Neural cell (in vitro differentiated cells): ENCODE data around the gene AEBP1. TPM values are rescaled to one million over a fixed set of nuclear protein-coding genes. Genes with fewer than 3 reads are reported as not detected.

Experiments used
- H2AFZ ChIP-seq: fragments of 200-600, 300-800 bp; sonication (generic), shearing (Covaris generic); 2 replicates; pipeline ENCODE4 v1.6.0; 2014; ENCODE audit warnings: low read depth, mild to moderate bottlenecking, antibody characterized with exemption, low read length, moderate library complexity
- H3F3A ChIP-seq: fragments of 200-600 bp; shearing (Covaris generic); 2 replicates; pipeline ENCODE4 v1.6.1; 2016; ENCODE audit warnings: mild to moderate bottlenecking, moderate library complexity, mixed read lengths, antibody characterized with exemption, low read length; ENCODE audit not compliant: insufficient read depth, poor library complexity, severe bottlenecking
- H3K27ac ChIP-seq: fragments of 200-600, 300-800 bp; sonication (generic), shearing (Covaris generic); 2 replicates; pipeline ENCODE4 v1.5.1; 2014; ENCODE audit warnings: mild to moderate bottlenecking, low read length, moderate library complexity
- H3K27me3 ChIP-seq: fragments of 300-800, 200-600 bp; sonication (generic), shearing (Covaris generic); 2 replicates; pipeline ENCODE4 v1.6.0; 2014; ENCODE audit warnings: mild to moderate bottlenecking, low read depth, low read length, moderate library complexity; ENCODE audit not compliant: insufficient read depth
- H3K36me3 ChIP-seq: fragments of 300-800, 200-600 bp; sonication (generic), shearing (Covaris generic); 2 replicates; pipeline ENCODE4 v1.5.1; 2014; ENCODE audit warnings: mild to moderate bottlenecking, antibody characterized with exemption, low read length, moderate library complexity; ENCODE audit not compliant: insufficient read depth
- H3K4me2 ChIP-seq: fragments of 300-800, 200-600 bp; sonication (generic), shearing (Covaris generic); 2 replicates; pipeline ENCODE4 v1.6.0; 2014; ENCODE audit warnings: mild to moderate bottlenecking, low read length
- H3K4me3 ChIP-seq: fragments of 300-800, 200-600 bp; sonication (generic), shearing (Covaris generic); 2 replicates; pipeline ENCODE4 v1.5.1; 2014; ENCODE audit warnings: mild to moderate bottlenecking, low read length, moderate library complexity
- H3K79me2 ChIP-seq: fragments of 200-600 bp; shearing (Covaris generic); replicated peaks from 2 replicates; pipeline ENCODE4 v1.6.0; 2014; ENCODE audit warnings: mild to moderate bottlenecking, low read length, moderate library complexity; ENCODE audit not compliant: insufficient read depth
- H3K9ac ChIP-seq: fragments of 300-800, 200-600 bp; sonication (generic), shearing (Covaris generic); 2 replicates; pipeline ENCODE4 v1.6.1; 2016; ENCODE audit warnings: mild to moderate bottlenecking, low read length, mixed read lengths
- H3K9me2 ChIP-seq: fragments of 200-600 bp; shearing (Covaris generic); 2 replicates; pipeline ENCODE4 v1.6.1; 2016; ENCODE audit warnings: mild to moderate bottlenecking, low read length, mixed read lengths; ENCODE audit not compliant: insufficient read depth
- H3K9me3 ChIP-seq: fragments of 200-600, 300-800 bp; sonication (generic), shearing (Covaris generic); 2 replicates; pipeline ENCODE4 v1.6.1; 2016; ENCODE audit warnings: mild to moderate bottlenecking, mixed run types, low read length, moderate library complexity, mixed read lengths
- H4K20me1 ChIP-seq: fragments of 200-600 bp; shearing (Covaris generic); 2 replicates; pipeline ENCODE4 v1.6.1; 2016; ENCODE audit warnings: mild to moderate bottlenecking, mixed run types; ENCODE audit not compliant: insufficient read depth
- EP300 ChIP-seq: fragments of 450-650 bp; conservative IDR thresholded peaks from 2 replicates; pipeline ENCODE4 v1.6.1; 2014; ENCODE audit warnings: antibody characterized with exemption, mild to moderate bottlenecking, moderate library complexity; ENCODE audit not compliant: poor library complexity, severe bottlenecking
- EZH2 ChIP-seq: fragments of 200-600, 300-800 bp; shearing (Covaris generic), sonication (generic); IDR thresholded peaks from 2 replicates; pipeline ENCODE4 v1.6.1; 2014; ENCODE audit warnings: antibody characterized with exemption, low read length, borderline replicate concordance, mild to moderate bottlenecking; ENCODE audit not compliant: insufficient read depth, poor library complexity, severe bottlenecking
- MXI1 ChIP-seq: fragments of 450-650 bp; conservative IDR thresholded peaks from 2 replicates; pipeline ENCODE4 v1.6.1; 2014; ENCODE audit warnings: antibody characterized with exemption, mild to moderate bottlenecking; ENCODE audit not compliant: poor library complexity, severe bottlenecking
- POLR2AphosphoS5 ChIP-seq: IDR thresholded peaks from 2 replicates; pipeline ENCODE4 v1.6.1; 2012
- RAD21 ChIP-seq: fragments of 450-650 bp; conservative IDR thresholded peaks from 2 replicates; pipeline ENCODE4 v1.6.1; 2014; ENCODE audit warnings: antibody characterized with exemption, mild to moderate bottlenecking, moderate library complexity
- SMC3 ChIP-seq: fragments of 450-650 bp; conservative IDR thresholded peaks from 2 replicates; pipeline ENCODE4 v1.6.1; 2014; ENCODE audit warnings: antibody characterized with exemption, mild to moderate bottlenecking, moderate library complexity; ENCODE audit not compliant: poor library complexity
- TAF1 ChIP-seq: IDR thresholded peaks from 2 replicates; pipeline ENCODE4 v1.6.1; 2012; ENCODE audit warnings: low read depth
- polyA plus RNA-seq: library from polyadenylated mRNA; depleted of rRNA; stranded (reverse); fragments of >200 nt; gene quantifications from 2 replicates; pipeline ENCODE4 v1.2.3, GENCODE V29; 2014
- TF ChIP-seq, protein P1 (sequence below): fragments of 450-650 bp; IDR thresholded peaks from 2 replicates; pipeline ENCODE4 v1.5.1; 2014; ENCODE audit warnings: antibody characterized with exemption, mild to moderate bottlenecking, moderate library complexity; ENCODE audit not compliant: poor library complexity, severe bottlenecking
- TF ChIP-seq, protein P2 (sequence below): IDR thresholded peaks from 2 replicates; pipeline ENCODE4 v1.6.1; 2012; ENCODE audit warnings: borderline replicate concordance

AEBP1 gene
- polyA plus RNA-seq, 1 donor from 2014 or later: 0.30 TPM

DNA sequence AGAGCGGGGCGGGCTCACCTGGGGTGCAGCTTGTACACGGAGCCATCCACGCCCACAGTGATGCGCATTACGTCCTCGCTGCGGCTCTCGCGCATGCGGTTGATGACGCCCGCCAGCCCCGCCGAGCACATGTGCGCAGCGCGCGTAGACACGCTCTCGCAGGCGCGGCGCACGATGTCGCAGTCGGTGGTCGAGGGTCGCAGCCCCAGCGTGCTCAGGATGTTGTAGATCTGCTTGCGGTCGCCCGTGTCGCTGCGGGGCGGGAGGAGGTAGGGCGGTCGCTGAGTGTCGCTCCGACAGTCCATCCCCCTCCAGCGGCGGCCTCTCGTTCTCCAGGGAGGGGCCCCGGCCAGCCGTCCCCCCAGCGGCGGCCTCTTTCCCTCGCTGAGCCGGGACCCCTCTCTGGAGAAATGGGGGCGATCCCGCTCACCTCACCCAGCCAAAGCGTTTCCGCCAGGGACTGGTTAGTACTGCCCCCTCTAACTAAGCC is 41.4 kb downstream of the AEBP1 start:
- Histone ChIP-seq H3K27ac (no peak overlapping the region), H2AFZ (no peak overlapping the region), H3K79me2 (no peaks in the 10 kb centered on the region), H3K36me3 (no peaks in the 10 kb centered on the region), H3K27me3 (peaks cover 7% of the 10 kb centered on the region), H4K20me1 (no peaks in the 10 kb centered on the region), H3K9me3 (no peaks in the 10 kb centered on the region), H3K9ac (no peak overlapping the region), H3K9me2 (no peaks in the 10 kb centered on the region), H3K4me2 (no peak overlapping the region), H3K4me3 (peak overlapping the region; percentile 31), H3F3A (no peaks in the 10 kb centered on the region)
- TF ChIP-seq EZH2 (no peak), RAD21 (no peak), MXI1 (no peak), EP300 (no peak), SMC3 (no peak), POLR2AphosphoS5 (no peak), TAF1 (no peak)
- TF ChIP-seq, protein P1, sequence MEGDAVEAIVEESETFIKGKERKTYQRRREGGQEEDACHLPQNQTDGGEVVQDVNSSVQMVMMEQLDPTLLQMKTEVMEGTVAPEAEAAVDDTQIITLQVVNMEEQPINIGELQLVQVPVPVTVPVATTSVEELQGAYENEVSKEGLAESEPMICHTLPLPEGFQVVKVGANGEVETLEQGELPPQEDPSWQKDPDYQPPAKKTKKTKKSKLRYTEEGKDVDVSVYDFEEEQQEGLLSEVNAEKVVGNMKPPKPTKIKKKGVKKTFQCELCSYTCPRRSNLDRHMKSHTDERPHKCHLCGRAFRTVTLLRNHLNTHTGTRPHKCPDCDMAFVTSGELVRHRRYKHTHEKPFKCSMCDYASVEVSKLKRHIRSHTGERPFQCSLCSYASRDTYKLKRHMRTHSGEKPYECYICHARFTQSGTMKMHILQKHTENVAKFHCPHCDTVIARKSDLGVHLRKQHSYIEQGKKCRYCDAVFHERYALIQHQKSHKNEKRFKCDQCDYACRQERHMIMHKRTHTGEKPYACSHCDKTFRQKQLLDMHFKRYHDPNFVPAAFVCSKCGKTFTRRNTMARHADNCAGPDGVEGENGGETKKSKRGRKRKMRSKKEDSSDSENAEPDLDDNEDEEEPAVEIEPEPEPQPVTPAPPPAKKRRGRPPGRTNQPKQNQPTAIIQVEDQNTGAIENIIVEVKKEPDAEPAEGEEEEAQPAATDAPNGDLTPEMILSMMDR: no peak
- TF ChIP-seq, protein P2, sequence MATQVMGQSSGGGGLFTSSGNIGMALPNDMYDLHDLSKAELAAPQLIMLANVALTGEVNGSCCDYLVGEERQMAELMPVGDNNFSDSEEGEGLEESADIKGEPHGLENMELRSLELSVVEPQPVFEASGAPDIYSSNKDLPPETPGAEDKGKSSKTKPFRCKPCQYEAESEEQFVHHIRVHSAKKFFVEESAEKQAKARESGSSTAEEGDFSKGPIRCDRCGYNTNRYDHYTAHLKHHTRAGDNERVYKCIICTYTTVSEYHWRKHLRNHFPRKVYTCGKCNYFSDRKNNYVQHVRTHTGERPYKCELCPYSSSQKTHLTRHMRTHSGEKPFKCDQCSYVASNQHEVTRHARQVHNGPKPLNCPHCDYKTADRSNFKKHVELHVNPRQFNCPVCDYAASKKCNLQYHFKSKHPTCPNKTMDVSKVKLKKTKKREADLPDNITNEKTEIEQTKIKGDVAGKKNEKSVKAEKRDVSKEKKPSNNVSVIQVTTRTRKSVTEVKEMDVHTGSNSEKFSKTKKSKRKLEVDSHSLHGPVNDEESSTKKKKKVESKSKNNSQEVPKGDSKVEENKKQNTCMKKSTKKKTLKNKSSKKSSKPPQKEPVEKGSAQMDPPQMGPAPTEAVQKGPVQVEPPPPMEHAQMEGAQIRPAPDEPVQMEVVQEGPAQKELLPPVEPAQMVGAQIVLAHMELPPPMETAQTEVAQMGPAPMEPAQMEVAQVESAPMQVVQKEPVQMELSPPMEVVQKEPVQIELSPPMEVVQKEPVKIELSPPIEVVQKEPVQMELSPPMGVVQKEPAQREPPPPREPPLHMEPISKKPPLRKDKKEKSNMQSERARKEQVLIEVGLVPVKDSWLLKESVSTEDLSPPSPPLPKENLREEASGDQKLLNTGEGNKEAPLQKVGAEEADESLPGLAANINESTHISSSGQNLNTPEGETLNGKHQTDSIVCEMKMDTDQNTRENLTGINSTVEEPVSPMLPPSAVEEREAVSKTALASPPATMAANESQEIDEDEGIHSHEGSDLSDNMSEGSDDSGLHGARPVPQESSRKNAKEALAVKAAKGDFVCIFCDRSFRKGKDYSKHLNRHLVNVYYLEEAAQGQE: no peak

DNA sequence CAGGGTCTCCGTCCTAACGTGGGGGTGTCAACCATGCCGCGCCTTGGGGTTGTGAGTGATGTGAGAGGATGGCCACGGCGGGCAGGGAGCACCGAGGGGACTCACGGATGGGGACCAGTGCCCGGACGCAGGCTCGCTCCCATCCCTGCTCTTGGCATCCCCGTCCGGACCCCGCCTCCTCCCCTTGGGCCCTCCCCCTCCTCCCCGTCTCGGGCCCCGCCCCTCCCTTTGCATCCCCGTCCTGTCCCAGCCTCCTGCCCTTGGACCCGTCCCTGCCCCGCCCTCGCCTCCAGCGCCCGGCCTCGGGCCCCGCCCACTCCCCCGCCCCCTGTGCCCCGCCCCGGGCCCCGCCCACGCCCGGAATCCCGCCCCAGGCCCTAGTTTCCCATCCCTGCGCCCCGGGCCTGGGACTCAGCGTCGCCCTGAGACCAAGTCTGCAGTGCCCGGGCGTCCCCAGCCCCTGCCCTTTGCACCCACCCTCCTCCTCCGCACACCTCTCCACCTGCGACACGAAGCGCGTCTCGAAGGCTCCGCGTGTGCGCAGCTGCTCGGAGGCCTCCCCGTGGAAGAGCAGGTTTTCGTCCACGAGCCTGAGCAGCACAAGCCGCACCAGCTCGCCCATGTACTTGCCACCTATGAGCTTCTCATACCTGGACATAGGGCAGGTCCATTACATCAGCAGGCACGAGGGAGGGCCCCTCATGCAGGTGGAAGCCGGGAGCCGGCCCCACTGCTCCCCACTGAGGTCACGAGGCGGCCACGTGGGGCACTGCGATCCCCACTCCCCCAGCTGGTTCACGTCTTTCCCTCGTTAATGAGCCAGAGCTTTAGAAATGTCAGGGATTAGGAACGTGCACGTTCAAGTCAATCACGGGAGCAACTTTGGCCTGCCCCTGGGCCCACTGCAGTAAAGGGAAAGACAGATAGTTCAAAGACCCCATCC is 42.1 kb downstream of the AEBP1 start:
- Histone ChIP-seq H3K9me3 (no peaks in the 10 kb centered on the region), H3K9me2 (no peaks in the 10 kb centered on the region), H3K4me3 (peak overlapping the region; percentile 31), H3K36me3 (no peaks in the 10 kb centered on the region), H3K27ac (no peak overlapping the region), H2AFZ (no peak overlapping the region), H3F3A (no peaks in the 10 kb centered on the region), H3K79me2 (no peaks in the 10 kb centered on the region), H3K27me3 (peaks cover 7% of the 10 kb centered on the region), H3K9ac (no peak overlapping the region), H3K4me2 (no peak overlapping the region), H4K20me1 (no peaks in the 10 kb centered on the region)
- no peak for TF ChIP-seq EP300
- TF ChIP-seq RAD21: no peak
- TF ChIP-seq TAF1: no peak
- TF ChIP-seq, protein P2: no peak
- TF ChIP-seq EZH2: no peak
- no peak for TF ChIP-seq POLR2AphosphoS5
- TF ChIP-seq, protein P1: no peak
- TF ChIP-seq SMC3: no peak
- no peak for TF ChIP-seq MXI1
